Lower leg skin (tissue), 3 donors: Measurements from ENCODE around the gene HSF4.

Experiments used
- POLR2A ChIP-seq, 2 donors: fragments of 450-650 bp; IDR thresholded peaks; one replicate each; pipeline ENCODE4 v1.6.1; 2016 to 2017; ENCODE audit warnings: antibody characterized with exemption in 2 of 2, mild to moderate bottlenecking in 1 of 2, moderate library complexity in 1 of 2
- TF ChIP-seq, protein P1 (sequence below), 3 donors: fragments of 450-650 bp; IDR thresholded peaks; one replicate each; pipeline ENCODE4 v1.5.1; 2016; ENCODE audit warnings: antibody characterized with exemption in 3 of 3, mild to moderate bottlenecking in 3 of 3, moderate library complexity in 2 of 3

DNA sequence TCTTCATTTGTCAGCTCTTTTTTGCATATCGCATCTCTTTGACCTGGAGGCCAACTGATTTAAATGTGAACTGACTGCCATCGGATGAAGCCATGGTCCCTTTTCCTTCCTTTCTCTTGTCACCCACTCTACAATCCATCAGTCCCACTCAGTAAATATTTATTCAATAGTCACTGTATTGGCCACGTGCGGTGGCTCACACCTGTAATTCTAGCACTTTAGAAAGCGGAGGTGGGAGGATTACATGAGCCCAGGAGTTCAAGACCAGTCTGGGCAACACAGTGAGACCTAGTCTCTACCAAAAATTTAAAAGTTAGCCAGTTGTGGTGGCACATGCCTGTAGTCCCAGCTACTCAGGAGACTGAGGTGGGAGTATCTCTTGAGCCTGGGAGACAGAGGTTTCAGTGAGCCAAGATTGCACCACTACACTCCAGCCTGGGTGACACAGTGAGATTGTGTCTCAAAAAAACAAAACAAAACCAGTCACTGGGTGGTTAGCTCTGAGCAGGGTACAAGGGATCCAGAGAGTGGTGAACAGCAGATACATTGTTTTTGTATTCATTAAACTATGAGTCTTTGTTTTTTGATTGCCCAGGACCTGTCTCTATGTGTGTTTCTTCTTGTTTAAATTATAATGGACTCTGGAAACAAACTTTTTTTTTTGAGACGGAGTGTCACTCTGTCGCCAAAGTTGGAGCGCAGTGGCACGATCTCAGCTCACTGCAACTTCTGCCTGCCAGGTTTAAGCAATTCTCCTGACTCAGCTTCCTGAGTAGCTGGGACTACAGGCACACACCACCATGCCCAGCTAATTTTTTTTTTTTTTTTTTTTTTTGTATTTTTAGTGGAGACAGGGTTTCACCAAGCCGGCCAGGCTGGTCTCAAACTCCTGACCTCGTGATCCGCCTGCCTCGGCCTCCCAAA is 47.9 kb upstream of the HSF4 start:
- TF ChIP-seq POLR2A (IDR thresholded peaks at IDR 0.05), result no peak
- TF ChIP-seq, protein P1, sequence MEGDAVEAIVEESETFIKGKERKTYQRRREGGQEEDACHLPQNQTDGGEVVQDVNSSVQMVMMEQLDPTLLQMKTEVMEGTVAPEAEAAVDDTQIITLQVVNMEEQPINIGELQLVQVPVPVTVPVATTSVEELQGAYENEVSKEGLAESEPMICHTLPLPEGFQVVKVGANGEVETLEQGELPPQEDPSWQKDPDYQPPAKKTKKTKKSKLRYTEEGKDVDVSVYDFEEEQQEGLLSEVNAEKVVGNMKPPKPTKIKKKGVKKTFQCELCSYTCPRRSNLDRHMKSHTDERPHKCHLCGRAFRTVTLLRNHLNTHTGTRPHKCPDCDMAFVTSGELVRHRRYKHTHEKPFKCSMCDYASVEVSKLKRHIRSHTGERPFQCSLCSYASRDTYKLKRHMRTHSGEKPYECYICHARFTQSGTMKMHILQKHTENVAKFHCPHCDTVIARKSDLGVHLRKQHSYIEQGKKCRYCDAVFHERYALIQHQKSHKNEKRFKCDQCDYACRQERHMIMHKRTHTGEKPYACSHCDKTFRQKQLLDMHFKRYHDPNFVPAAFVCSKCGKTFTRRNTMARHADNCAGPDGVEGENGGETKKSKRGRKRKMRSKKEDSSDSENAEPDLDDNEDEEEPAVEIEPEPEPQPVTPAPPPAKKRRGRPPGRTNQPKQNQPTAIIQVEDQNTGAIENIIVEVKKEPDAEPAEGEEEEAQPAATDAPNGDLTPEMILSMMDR (IDR thresholded peaks at IDR 0.05), result no peak
